ENCODE results near the gene MPZ. TPM values are rescaled to one million over a fixed set of nuclear protein-coding genes. Genes with fewer than 3 reads are reported as not detected.

Gene MPZ
- total RNA-seq, 1 donor from 2014 or later, result 2.3 TPM

GRCh38 chr1:161351482-161351881 is 41.7 kb upstream of the MPZ start:
- Histone ChIP-seq H3K27ac (ENCODE audit: low read depth, low read length) (no peak overlapping the region), H3K79me2 (ENCODE audit: insufficient read depth, low read length) (no peaks in the 10 kb centered on the region), H3K4me3 (ENCODE audit: insufficient read depth, low read depth, low read length) (no peak overlapping the region), H3K4me1 (ENCODE audit: insufficient read depth, low read length) (no peaks in the 10 kb centered on the region), H4K20me1 (ENCODE audit: insufficient read depth, low read length) (peaks cover 4% of the 10 kb centered on the region), H2AFZ (ENCODE audit: low read depth, low read length) (no peak overlapping the region), H3K4me2 (ENCODE audit: low read length) (no peak overlapping the region), H3K9ac (ENCODE audit: low read length) (no peak overlapping the region), H3K9me3 (ENCODE audit: insufficient read depth, low read depth, low read length) (no peaks in the 10 kb centered on the region), H3K36me3 (ENCODE audit: insufficient read depth, low read length) (peaks cover 5% of the 10 kb centered on the region), H3K27me3 (ENCODE audit: insufficient read depth, low read length) (no peaks in the 10 kb centered on the region)
- H3K36me3 Mint-ChIP-seq (ENCODE audit: low read depth, unreplicated experiment), result peaks cover 9% of the 10 kb centered on the region
- no peaks in the 10 kb centered on the region for H3K27me3 Mint-ChIP-seq (ENCODE audit: low read depth, unreplicated experiment)
- no peaks in the 10 kb centered on the region for H3K9me3 Mint-ChIP-seq (ENCODE audit: unreplicated experiment)
- FAIRE-seq (no peak), DNase-seq (ENCODE audit: low read depth) (peak; percentile 2)
- no peak overlapping the region for H3K27ac Mint-ChIP-seq (ENCODE audit: unreplicated experiment)
- TF ChIP-seq, protein P1, sequence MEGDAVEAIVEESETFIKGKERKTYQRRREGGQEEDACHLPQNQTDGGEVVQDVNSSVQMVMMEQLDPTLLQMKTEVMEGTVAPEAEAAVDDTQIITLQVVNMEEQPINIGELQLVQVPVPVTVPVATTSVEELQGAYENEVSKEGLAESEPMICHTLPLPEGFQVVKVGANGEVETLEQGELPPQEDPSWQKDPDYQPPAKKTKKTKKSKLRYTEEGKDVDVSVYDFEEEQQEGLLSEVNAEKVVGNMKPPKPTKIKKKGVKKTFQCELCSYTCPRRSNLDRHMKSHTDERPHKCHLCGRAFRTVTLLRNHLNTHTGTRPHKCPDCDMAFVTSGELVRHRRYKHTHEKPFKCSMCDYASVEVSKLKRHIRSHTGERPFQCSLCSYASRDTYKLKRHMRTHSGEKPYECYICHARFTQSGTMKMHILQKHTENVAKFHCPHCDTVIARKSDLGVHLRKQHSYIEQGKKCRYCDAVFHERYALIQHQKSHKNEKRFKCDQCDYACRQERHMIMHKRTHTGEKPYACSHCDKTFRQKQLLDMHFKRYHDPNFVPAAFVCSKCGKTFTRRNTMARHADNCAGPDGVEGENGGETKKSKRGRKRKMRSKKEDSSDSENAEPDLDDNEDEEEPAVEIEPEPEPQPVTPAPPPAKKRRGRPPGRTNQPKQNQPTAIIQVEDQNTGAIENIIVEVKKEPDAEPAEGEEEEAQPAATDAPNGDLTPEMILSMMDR (IDR thresholded peaks at IDR 0.05; ENCODE audit: insufficient read depth, low read depth, low read length), result no peak
- TF ChIP-seq EZH2 (IDR thresholded peaks at IDR 0.05; ENCODE audit: insufficient read depth, low read length), result no peak
- no peaks in the 10 kb centered on the region for H3K4me1 Mint-ChIP-seq (ENCODE audit: low read depth, unreplicated experiment)
- H3K4me3 Mint-ChIP-seq (ENCODE audit: unreplicated experiment), result no peak overlapping the region

- H3K4me1 Mint-ChIP-seq (ENCODE audit: low read depth, unreplicated experiment), result no peaks in the 10 kb centered on the region
- H3K4me2 ChIP-seq (ENCODE audit: low read length), result no peak overlapping the region
- DNase-seq (ENCODE audit: low read depth) (no peak), FAIRE-seq (no peak)
- H3K9me3 Mint-ChIP-seq (ENCODE audit: unreplicated experiment), result no peaks in the 10 kb centered on the region
- no peak overlapping the region for H3K4me3 Mint-ChIP-seq (ENCODE audit: unreplicated experiment)
- no peaks in the 10 kb centered on the region for H3K27me3 ChIP-seq (ENCODE audit: insufficient read depth, low read length)
- peaks cover 5% of the 10 kb centered on the region for H3K36me3 ChIP-seq (ENCODE audit: insufficient read depth, low read length)
- H3K9ac ChIP-seq (ENCODE audit: low read length), result no peak overlapping the region
- TF ChIP-seq EZH2 (IDR thresholded peaks at IDR 0.05; ENCODE audit: insufficient read depth, low read length), result no peak
- TF ChIP-seq, protein P1 (IDR thresholded peaks at IDR 0.05; ENCODE audit: insufficient read depth, low read depth, low read length), result no peak
- no peak overlapping the region for H3K27ac ChIP-seq (ENCODE audit: low read depth, low read length)
- H3K79me2 ChIP-seq (ENCODE audit: insufficient read depth, low read length), result no peaks in the 10 kb centered on the region
- no peak overlapping the region for H3K4me3 ChIP-seq (ENCODE audit: insufficient read depth, low read depth, low read length)
- no peaks in the 10 kb centered on the region for H3K27me3 Mint-ChIP-seq (ENCODE audit: low read depth, unreplicated experiment)
- H3K27ac Mint-ChIP-seq (ENCODE audit: unreplicated experiment), result no peak overlapping the region
- no peaks in the 10 kb centered on the region for H3K9me3 ChIP-seq (ENCODE audit: insufficient read depth, low read depth, low read length)
- no peaks in the 10 kb centered on the region for H3K4me1 ChIP-seq (ENCODE audit: insufficient read depth, low read length)
- H3K36me3 Mint-ChIP-seq (ENCODE audit: low read depth, unreplicated experiment), result peaks cover 5% of the 10 kb centered on the region
- H4K20me1 ChIP-seq (ENCODE audit: insufficient read depth, low read length), result peaks cover 4% of the 10 kb centered on the region
- no peak overlapping the region for H2AFZ ChIP-seq (ENCODE audit: low read depth, low read length)
These were observed 40.9 kb upstream of the MPZ start for GRCh38 chr1:161350671-161351070.

DNA sequence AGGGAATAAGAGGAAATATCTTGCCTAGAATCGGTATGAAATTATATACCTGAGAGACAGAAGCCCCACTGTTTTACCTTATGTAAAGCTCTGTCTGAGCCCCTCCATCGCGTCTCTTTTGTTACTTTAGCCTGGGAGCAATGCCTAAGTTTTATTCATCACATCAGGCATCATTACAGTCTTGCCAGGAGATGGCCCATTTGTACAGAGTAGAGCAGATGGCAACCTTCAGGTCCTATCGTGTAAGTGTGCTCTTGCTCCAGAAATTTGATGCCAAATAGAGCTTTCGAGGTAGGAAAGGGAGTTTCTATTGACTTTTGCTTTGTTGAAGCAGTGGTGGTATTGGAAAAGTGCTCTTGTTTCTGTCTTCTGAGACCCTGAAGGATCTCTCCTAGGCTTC is 33.1 kb upstream of the MPZ start:
- Mint-ChIP-seq H3K27ac (ENCODE audit: unreplicated experiment) (no peak overlapping the region), H3K9me3 (ENCODE audit: unreplicated experiment) (no peaks in the 10 kb centered on the region), H3K4me1 (ENCODE audit: low read depth, unreplicated experiment) (no peaks in the 10 kb centered on the region), H3K36me3 (ENCODE audit: low read depth, unreplicated experiment) (peaks cover 12% of the 10 kb centered on the region), H3K27me3 (ENCODE audit: low read depth, unreplicated experiment) (no peaks in the 10 kb centered on the region), H3K4me3 (ENCODE audit: unreplicated experiment) (no peak overlapping the region)
- FAIRE-seq (no peak), DNase-seq (ENCODE audit: low read depth) (no peak)
- H2AFZ ChIP-seq (ENCODE audit: low read depth, low read length), result no peak overlapping the region
- no peak overlapping the region for H3K27ac ChIP-seq (ENCODE audit: low read depth, low read length)
- no peaks in the 10 kb centered on the region for H3K4me1 ChIP-seq (ENCODE audit: insufficient read depth, low read length)
- H3K36me3 ChIP-seq (ENCODE audit: insufficient read depth, low read length), result peaks cover 23% of the 10 kb centered on the region
- H4K20me1 ChIP-seq (ENCODE audit: insufficient read depth, low read length), result no peaks in the 10 kb centered on the region
- H3K79me2 ChIP-seq (ENCODE audit: insufficient read depth, low read length), result no peaks in the 10 kb centered on the region
- no peak overlapping the region for H3K4me2 ChIP-seq (ENCODE audit: low read length)
- TF ChIP-seq, protein P1 (IDR thresholded peaks at IDR 0.05; ENCODE audit: insufficient read depth, low read depth, low read length), result no peak
- TF ChIP-seq EZH2 (IDR thresholded peaks at IDR 0.05; ENCODE audit: insufficient read depth, low read length), result no peak
- H3K27me3 ChIP-seq (ENCODE audit: insufficient read depth, low read length), result no peaks in the 10 kb centered on the region
- no peak overlapping the region for H3K9ac ChIP-seq (ENCODE audit: low read length)
- H3K4me3 ChIP-seq (ENCODE audit: insufficient read depth, low read depth, low read length), result no peak overlapping the region
- no peaks in the 10 kb centered on the region for H3K9me3 ChIP-seq (ENCODE audit: insufficient read depth, low read depth, low read length)
